ENCODE results near the gene DTNB.
A peak's percentile ranks its signal among the peaks of the same experiment; 100 is the strongest.
"Not testable (repeated sequence)": the region's sequence is repeated elsewhere in the genome, so short reads cannot be mapped to it uniquely, and the experiment has no call there.

The DTNB gene

DNA sequence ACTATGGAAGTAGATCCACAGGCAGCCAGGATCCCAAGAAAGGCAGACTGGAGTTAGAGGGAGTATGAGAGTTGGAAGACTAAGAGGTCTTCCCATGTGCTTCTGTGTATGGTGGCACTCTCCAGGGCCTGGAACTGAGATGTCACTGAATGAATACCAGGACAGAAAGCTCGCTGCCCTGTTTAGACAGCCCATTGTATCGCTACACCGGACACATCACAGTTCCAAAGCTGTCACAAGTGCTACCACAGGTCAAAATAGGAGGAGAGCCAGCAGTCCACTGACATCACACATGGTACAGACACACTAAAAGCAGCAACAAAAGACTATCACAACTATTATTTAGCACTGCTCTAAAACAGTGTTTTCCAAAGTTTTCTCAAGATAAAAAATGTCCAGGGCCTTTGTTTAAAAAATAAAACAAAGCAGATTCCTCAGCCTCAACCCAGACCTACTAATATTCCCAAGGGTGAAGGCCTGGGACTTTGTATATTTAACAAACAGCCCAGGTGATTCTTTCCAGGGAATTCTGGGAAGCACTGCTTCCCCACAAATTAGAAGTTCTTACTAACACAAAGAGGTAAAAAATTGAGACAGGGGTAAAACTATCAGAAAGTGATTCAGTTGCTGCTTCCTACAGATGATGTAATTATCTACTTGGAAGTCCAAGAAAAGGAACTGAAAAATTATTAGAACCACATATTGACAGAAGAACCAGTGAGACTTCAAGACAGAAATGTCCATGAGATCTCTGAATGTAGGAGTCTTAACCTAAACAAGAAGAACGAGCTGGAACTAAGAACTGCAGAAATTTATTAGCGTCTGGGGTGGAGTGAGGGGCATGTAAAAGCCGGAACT lies 116.0 kb downstream of the DTNB start:
- peaks cover 0 to 18% (median 4%) of the 10 kb centered on the region in 11 experiments; a peak in 6 of 22 replicates for H3K9me3 ChIP-seq (replicated peaks in 1 of 11)
- H3K36me3 ChIP-seq: peaks cover 0 to 5% (median 0%) of the 10 kb centered on the region in 11 experiments; a peak in 1 of 22 replicates
- no peaks in the 10 kb centered on the region; a peak in 1 of 22 replicates for H4K20me1 ChIP-seq
- peak overlapping the region; percentile 76 to 94 (median 80) for H3K4me2 ChIP-seq
- no peaks in the 10 kb centered on the region for H3K27me3 ChIP-seq
- H3K27ac ChIP-seq: peak overlapping the region; percentile 41 to 94 (median 84); a peak in 21 of 22 replicates
- H3K4me3 ChIP-seq: peak overlapping the region in 3 of 10 experiments; percentile 15 to 25 (median 15); a peak in 3 of 20 replicates
- peak overlapping the region; percentile 38 to 78 (median 69); a peak in 21 of 22 replicates for H3K9ac ChIP-seq
- peaks cover 33 to 64% (median 37%) of the 10 kb centered on the region in 10 experiments for H3K4me1 ChIP-seq
- no peak for TF ChIP-seq Cebpa-rat (IDR thresholded peaks at IDR 0.05)

DNA sequence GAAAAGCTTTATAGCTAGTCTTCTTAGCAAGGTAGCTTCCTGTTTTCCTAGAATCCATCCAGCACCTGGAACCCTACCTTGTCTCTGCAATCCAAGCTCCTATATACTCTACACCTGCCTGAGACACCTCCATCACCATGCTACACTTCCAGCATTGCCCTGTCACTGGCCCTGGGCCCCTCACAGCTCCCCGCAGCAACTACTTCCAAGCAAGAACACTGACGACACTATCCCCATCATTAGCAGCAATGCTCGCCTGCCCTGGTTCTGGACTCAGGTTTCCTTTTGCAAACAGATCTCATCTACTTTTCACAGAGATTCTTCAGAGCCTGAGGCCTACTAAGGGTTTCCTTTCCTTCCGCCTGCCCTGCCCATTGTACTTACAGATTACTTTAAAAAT lies 121.1 kb downstream of the DTNB start:
- no peaks in the 10 kb centered on the region; a peak in 1 of 22 replicates for H4K20me1 ChIP-seq
- no peak overlapping the region for H3K4me2 ChIP-seq
- no peaks in the 10 kb centered on the region for H3K9me3 ChIP-seq (replicated peaks in 1 of 11)
- no peak for TF ChIP-seq Cebpa-rat (IDR thresholded peaks at IDR 0.05)
- H3K36me3 ChIP-seq: no peaks in the 10 kb centered on the region
- H3K9ac ChIP-seq: no peak overlapping the region
- H3K27ac ChIP-seq: no peak overlapping the region
- peaks cover 11 to 30% (median 16%) of the 10 kb centered on the region in 10 experiments for H3K4me1 ChIP-seq
- no peaks in the 10 kb centered on the region for H3K27me3 ChIP-seq
- no peak overlapping the region for H3K4me3 ChIP-seq

DNA sequence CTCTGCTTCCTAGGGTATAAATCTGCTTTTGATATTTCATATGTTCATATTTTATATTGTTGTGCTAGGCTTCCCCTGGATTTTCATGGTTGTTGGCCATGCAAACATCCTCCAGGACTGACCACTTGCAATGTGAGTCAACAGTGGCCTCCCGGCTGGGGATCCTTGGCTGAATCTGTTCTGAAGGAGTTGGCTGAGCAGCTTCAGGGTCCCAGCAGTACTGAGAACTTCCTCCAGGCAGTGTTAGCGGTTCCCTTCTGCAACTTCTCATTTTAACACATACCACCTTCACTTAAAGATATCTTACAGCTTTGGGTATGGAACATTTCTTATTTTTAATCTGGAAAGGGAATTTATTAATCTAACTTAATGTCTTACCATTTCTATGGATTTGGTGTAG lies 122.1 kb downstream of the DTNB start:
- Histone ChIP-seq H3K27ac (no peak overlapping the region), H3K27me3 (no peaks in the 10 kb centered on the region), H3K9me3 (replicated peaks in 1 of 11) (no peaks in the 10 kb centered on the region), H4K20me1 (no peaks in the 10 kb centered on the region; a peak in 1 of 22 replicates), H3K4me2 (peak overlapping the region in 2 of 11 experiments; percentile 37 to 39; a peak in 2 of 22 replicates), H3K4me3 (no peak overlapping the region), H3K4me1 (peaks cover under 1 to 20% (median 6%) of the 10 kb centered on the region in 10 experiments; a peak in 17 of 20 replicates), H3K36me3 (no peaks in the 10 kb centered on the region; a peak in 1 of 22 replicates), H3K9ac (no peak overlapping the region)
- no peak for TF ChIP-seq Cebpa-rat (IDR thresholded peaks at IDR 0.05)

DNA sequence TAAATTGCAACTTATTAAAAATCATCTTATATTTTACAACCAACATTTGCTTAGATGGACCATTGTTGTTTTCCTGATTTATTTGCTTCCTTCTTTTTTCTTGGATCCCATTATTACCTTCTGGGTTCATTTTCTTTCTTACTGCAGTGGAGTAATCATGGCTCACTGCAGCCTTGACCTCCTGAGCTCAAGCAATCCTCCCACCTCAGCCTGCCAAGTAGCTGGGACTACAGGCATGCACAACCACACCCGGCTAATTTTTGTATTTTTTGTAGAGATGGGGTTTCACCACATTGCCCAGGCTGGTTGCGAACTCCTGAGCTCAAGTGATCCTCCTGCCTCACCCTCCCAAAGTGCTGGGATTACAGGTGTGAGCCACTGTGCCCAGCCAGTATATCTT lies 123.8 kb downstream of the DTNB start:
- not testable (repeated sequence) for H3K27ac ChIP-seq; H3K9ac ChIP-seq; H3K4me3 ChIP-seq; H3K36me3 ChIP-seq; H3K4me2 ChIP-seq; H3K27me3 ChIP-seq; H3K9me3 ChIP-seq (replicated peaks in 1 of 11); H4K20me1 ChIP-seq
- peaks cover 0 to 18% (median 5%) of the 10 kb centered on the region in 10 experiments; a peak in 11 of 20 replicates for H3K4me1 ChIP-seq

DNA sequence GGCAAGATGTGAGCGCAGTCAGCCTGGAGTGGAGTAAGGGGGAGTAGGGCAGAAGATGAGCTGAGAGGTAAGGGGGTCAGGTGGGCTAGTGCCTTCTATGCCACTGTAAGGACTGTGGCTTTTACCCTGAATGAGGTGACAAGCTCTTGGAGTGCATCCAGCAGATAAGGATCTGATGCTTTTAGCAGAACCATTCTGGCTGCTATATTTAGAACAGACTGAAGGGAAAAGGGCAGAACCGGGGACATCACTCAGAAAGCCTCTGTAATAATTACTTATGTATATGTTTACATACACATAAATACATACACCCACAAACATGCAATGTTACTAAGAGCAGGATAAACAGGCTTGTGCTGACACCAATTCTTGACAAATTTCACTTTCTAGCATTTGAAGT lies 124.8 kb downstream of the DTNB start:
- Histone ChIP-seq H3K9me3 (replicated peaks in 1 of 11) (no peaks in the 10 kb centered on the region), H4K20me1 (no peaks in the 10 kb centered on the region; a peak in 1 of 22 replicates), H3K27me3 (no peaks in the 10 kb centered on the region), H3K4me3 (no peak overlapping the region), H3K4me1 (peaks cover 0 to 18% (median 5%) of the 10 kb centered on the region in 10 experiments; a peak in 11 of 20 replicates), H3K9ac (no peak overlapping the region), H3K27ac (no peak overlapping the region), H3K36me3 (no peaks in the 10 kb centered on the region; a peak in 1 of 22 replicates), H3K4me2 (no peak overlapping the region; a peak in 1 of 22 replicates)
- TF ChIP-seq Cebpa-rat (IDR thresholded peaks at IDR 0.05): no peak

DNA sequence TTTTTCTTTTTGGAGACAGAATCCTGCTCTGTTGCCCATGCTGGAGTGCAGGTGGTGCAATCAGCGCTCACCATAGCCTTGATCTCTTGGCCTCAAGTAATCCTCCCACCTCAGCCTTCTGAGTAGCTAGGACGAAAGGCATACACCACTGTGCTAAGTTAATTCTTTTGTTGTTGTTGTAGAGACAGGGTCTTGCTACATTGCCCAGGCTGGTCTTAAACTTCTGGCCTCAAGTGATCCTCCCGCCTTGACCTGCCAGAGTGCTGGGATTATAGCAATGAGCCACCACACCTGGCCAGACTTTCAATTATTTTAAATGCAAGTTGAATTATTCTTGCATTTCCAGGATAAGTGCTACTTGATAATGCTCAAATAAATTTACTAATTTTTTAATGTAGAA lies 126.5 kb downstream of the DTNB start:
- Histone ChIP-seq H3K4me1 (peaks cover 0 to 14% (median 5%) of the 10 kb centered on the region in 10 experiments; a peak in 11 of 20 replicates), H3K9me3 (replicated peaks in 1 of 11) (no peaks in the 10 kb centered on the region), H3K27me3 (no peaks in the 10 kb centered on the region), H3K36me3 (no peaks in the 10 kb centered on the region; a peak in 1 of 22 replicates), H3K9ac (no peak overlapping the region), H4K20me1 (no peaks in the 10 kb centered on the region), H3K27ac (no peak overlapping the region), H3K4me2 (no peak overlapping the region), H3K4me3 (no peak overlapping the region)
- no peak for TF ChIP-seq Cebpa-rat (IDR thresholded peaks at IDR 0.05)

DNA sequence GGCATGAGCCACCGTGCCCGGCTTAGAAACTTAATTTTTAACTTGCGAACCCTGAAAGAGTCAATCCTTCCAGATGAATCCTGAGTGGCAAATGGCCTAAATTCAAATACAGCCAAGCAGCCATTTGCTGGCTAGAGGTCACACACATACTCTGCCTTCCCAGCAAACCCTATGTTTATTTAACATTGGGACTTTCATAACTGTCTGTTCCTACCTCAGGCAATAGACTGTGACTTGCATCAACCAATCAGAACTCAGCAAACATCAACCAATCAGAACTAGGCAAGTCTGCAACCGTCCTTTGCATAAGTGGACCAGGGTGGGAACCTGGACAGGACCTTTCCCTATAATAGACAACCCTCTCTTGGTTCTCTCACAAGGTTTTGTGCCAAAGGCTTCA lies 127.5 kb downstream of the DTNB start:
- no peak overlapping the region for H3K4me3 ChIP-seq
- no peak for TF ChIP-seq Cebpa-rat (IDR thresholded peaks at IDR 0.05)
- H3K9me3 ChIP-seq (replicated peaks in 1 of 11): peaks cover 0 to 6% (median 0%) of the 10 kb centered on the region in 11 experiments; a peak in 2 of 22 replicates
- H3K27me3 ChIP-seq: no peaks in the 10 kb centered on the region
- no peaks in the 10 kb centered on the region for H4K20me1 ChIP-seq
- no peak overlapping the region for H3K4me2 ChIP-seq
- peaks cover 0 to 7% (median 5%) of the 10 kb centered on the region in 10 experiments; a peak in 11 of 20 replicates for H3K4me1 ChIP-seq
- H3K36me3 ChIP-seq: no peaks in the 10 kb centered on the region; a peak in 1 of 22 replicates
- H3K9ac ChIP-seq: no peak overlapping the region
- no peak overlapping the region for H3K27ac ChIP-seq

DNA sequence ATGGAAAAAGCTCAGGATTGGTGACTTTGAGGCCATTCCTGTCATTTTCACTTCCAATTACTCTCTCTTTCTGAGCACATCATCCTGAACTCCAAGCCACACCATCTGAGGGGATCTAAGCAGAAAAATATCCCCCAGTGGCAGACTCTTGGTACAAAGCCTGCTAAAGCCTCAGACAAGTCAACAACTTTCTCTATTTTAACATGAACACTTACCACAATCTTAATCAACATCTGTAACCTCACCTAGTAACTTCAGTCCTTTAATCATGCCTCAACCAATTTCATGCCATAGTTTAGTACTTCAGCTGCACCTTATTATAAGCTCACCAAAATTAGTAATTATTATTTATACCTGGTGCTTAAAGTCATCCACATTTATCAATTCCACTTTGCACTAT lies 128.9 kb downstream of the DTNB start:
- Histone ChIP-seq H3K9me3 (replicated peaks in 1 of 11) (peaks cover 0 to 6% (median 0%) of the 10 kb centered on the region in 11 experiments; a peak in 2 of 22 replicates), H4K20me1 (no peaks in the 10 kb centered on the region), H3K4me1 (peaks cover 0 to 16% (median 5%) of the 10 kb centered on the region in 10 experiments; a peak in 11 of 20 replicates), H3K4me2 (no peak overlapping the region), H3K9ac (no peak overlapping the region), H3K36me3 (no peaks in the 10 kb centered on the region; a peak in 1 of 22 replicates), H3K27me3 (no peaks in the 10 kb centered on the region), H3K27ac (no peak overlapping the region), H3K4me3 (no peak overlapping the region)
- TF ChIP-seq Cebpa-rat (IDR thresholded peaks at IDR 0.05): no peak

DNA sequence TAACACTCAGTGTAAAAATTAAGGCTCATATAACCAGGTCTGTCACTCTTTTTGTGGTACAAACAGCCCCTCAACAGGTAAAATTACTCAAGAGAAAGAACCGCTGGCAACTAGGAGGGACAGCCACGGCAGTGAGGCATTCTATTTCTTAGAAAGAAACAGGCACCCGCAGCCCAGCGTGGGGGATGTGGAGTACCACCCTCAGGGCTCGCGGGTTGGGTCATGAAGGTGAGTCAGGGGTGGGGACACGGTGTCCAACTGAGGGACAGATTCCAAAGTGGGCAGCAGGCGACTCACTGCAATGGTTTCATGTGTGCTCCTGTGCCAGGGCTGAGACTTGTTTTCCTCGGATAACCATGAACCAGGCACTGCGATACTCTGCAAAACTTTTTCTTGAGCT lies 129.4 kb downstream of the DTNB start:
- no peaks in the 10 kb centered on the region; a peak in 1 of 22 replicates for H3K36me3 ChIP-seq
- H3K9ac ChIP-seq: no peak overlapping the region
- H3K27ac ChIP-seq: no peak overlapping the region
- H4K20me1 ChIP-seq: no peaks in the 10 kb centered on the region
- TF ChIP-seq Cebpa-rat (IDR thresholded peaks at IDR 0.05): no peak
- peaks cover 0 to 6% (median 0%) of the 10 kb centered on the region in 11 experiments; a peak in 2 of 22 replicates for H3K9me3 ChIP-seq (replicated peaks in 1 of 11)
- no peak overlapping the region for H3K4me3 ChIP-seq
- no peak overlapping the region for H3K4me2 ChIP-seq
- H3K4me1 ChIP-seq: peaks cover 0 to 21% (median 5%) of the 10 kb centered on the region in 10 experiments; a peak in 11 of 20 replicates
- H3K27me3 ChIP-seq: no peaks in the 10 kb centered on the region
